NCI-H1417 (cell line): ENCODE results near the gene PCED1B.
"Not testable (repeated sequence)": the region's sequence is repeated elsewhere in the genome, so short reads cannot be mapped to it uniquely, and the experiment has no call there.

Experiments used
- DNase-seq, 3 experiments: peaks; one replicate each; lab custom pipeline; 2025; lab: John Stamatoyannopoulos, UW

Gene PCED1B

GRCh38 chr12:47206450-47207339 is 127.3 kb downstream of the PCED1B start:
- no peak for DNase-seq

- peak in 1 of 3 experiments; percentile 21 for DNase-seq
Observed at GRCh38 chr12:47207340-47207717, 127.9 kb downstream of the PCED1B start.

- no peak for DNase-seq
Observed at GRCh38 chr12:47207829-47208248, 128.4 kb downstream of the PCED1B start.

GRCh38 chr12:47209014-47209413 is 129.6 kb downstream of the PCED1B start:
- no peak for DNase-seq

- DNase-seq = no peak
Observed at GRCh38 chr12:47210776-47211175, 131.4 kb downstream of the PCED1B start.

GRCh38 chr12:47212701-47213039 is 133.2 kb downstream of the PCED1B start:
- no peak for DNase-seq

- DNase-seq = no peak
Observed at GRCh38 chr12:47213396-47213795, 134.0 kb downstream of the PCED1B start.

- DNase-seq = no peak
Observed at GRCh38 chr12:47214001-47214619, 134.7 kb downstream of the PCED1B start.

GRCh38 chr12:47214771-47215170 is 135.3 kb downstream of the PCED1B start:
- DNase-seq = no peak

- DNase-seq = no peak
Observed at GRCh38 chr12:47216150-47216677, 136.8 kb downstream of the PCED1B start.

GRCh38 chr12:47217595-47217869 is 138.1 kb downstream of the PCED1B start:
- not testable (repeated sequence) for DNase-seq

- no peak for DNase-seq
Observed at GRCh38 chr12:47218191-47218654, 138.8 kb downstream of the PCED1B start.

GRCh38 chr12:47219243-47219642 is 139.8 kb downstream of the PCED1B start:
- no peak for DNase-seq

- no peak for DNase-seq
Observed at GRCh38 chr12:47221256-47222023, 142.0 kb downstream of the PCED1B start.

GRCh38 chr12:47222520-47223030 is 143.2 kb downstream of the PCED1B start:
- no peak for DNase-seq

GRCh38 chr12:47223031-47223847 is 143.8 kb downstream of the PCED1B start:
- no peak for DNase-seq

- no peak for DNase-seq
Observed at GRCh38 chr12:47223848-47224213, 144.4 kb downstream of the PCED1B start.

GRCh38 chr12:47224563-47225133 is 145.2 kb downstream of the PCED1B start:
- no peak for DNase-seq

GRCh38 chr12:47225356-47225755 is 145.9 kb downstream of the PCED1B start:
- DNase-seq = no peak

- DNase-seq = no peak
Observed at GRCh38 chr12:47226199-47226598, 146.8 kb downstream of the PCED1B start.

- DNase-seq = no peak
Observed at GRCh38 chr12:47228802-47229201, 149.4 kb downstream of the PCED1B start.
